Progenitor cell of endocrine pancreas (in vitro differentiated cells): ENCODE data around the gene KRTAP1-4. TPM values are rescaled to one million over a fixed set of nuclear protein-coding genes. Genes with fewer than 3 reads are reported as not detected.
"Not testable (repeated sequence)": the region's sequence is repeated elsewhere in the genome, so short reads cannot be mapped to it uniquely, and the experiment has no call there.

Experiments
- DNase-seq: peaks from one replicate; pipeline ENCODE4 v3.0.0; 2021; ENCODE audit warnings: low spot score; ENCODE audit not compliant: unreplicated experiment
- H3K27ac Mint-ChIP-seq: 2 replicates; pipeline ENCODE4 v1.8.0; 2021; ENCODE audit warnings: mild to moderate bottlenecking, moderate library complexity, mixed read lengths
- H3K27me3 Mint-ChIP-seq: 2 replicates; pipeline ENCODE4 v1.8.0; 2021; ENCODE audit warnings: mixed read lengths
- H3K36me3 Mint-ChIP-seq: 2 replicates; pipeline ENCODE4 v1.8.0; 2022; ENCODE audit warnings: mixed read lengths; ENCODE audit not compliant: insufficient read depth
- H3K4me1 Mint-ChIP-seq: 2 replicates; pipeline ENCODE4 v1.8.0; 2021; ENCODE audit warnings: low read depth, mixed read lengths
- H3K4me3 Mint-ChIP-seq: 2 replicates; pipeline ENCODE4 v1.8.0; 2021; ENCODE audit warnings: low read depth, mild to moderate bottlenecking, moderate library complexity, mixed read lengths
- H3K9me3 Mint-ChIP-seq: 2 replicates; pipeline ENCODE4 v1.8.0; 2021; ENCODE audit warnings: low read depth, mixed read lengths
- total RNA-seq: library from RNA; stranded (reverse); gene quantifications from 2 replicates; pipeline ENCODE4 v1.2.1, GENCODE V29; 2021
- TF ChIP-seq, protein P1 (sequence below): fragments of 200-600 bp; sonication (generic); IDR thresholded peaks from one replicate; pipeline ENCODE4 v1.5.0; 2021; ENCODE audit warnings: antibody characterized with exemption, mild to moderate bottlenecking; ENCODE audit not compliant: unreplicated experiment

KRTAP1-4 gene
- total RNA-seq, 1 donor from 2014 or later, result not detected

DNA sequence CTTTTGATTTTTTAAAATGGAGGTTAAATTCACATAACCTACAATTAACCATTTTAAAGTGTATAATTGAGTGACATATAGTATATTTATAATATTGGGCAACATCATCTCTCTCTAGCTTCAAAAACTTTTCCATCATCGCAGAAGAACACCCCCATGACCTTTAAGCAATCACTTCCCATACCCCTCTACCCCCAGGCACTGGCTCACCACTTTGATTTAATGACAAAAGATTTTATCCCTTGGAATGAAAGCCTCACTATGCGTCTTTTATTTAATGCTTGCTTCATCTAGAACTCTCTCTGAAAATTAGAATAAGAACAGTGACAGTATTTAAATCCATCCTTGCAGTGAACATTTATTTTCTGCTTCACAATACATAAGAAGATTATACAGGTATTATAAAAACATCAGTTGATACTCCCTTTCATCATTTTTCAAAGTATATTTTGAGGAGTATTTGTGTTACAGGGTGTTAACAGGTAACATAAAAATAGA, 7.9 kb upstream of the KRTAP1-4 start:
- no peak for DNase-seq

DNA sequence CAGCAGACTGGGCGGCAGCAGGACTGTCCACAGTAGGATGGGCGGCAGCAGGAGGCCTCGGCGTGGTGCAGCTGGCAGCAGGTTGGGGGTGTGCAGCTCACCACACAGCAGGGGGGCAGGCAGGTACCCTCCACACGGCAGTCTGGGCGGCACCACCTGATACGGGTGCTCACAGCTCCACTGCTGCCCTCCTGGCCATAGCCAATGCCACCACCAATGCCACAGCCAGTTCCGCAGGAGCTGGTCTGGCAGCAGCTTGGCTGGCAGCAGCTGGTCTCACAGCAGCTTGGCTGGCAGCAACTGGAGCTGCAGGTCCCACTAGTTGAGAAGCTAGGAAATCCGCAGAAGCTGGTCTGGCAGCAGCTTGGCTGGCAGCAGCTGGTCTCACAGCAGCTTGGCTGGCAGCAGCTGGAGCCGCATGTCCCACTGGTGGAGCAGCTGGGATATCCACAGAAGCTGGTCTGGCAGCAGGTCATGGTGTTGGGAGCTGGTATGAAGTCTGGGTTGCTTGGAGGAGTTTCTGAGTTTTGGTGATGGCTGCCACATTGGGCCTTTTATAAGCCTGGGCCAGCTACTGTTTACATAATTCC, 4.4 kb upstream of the KRTAP1-4 start, which contains the start of gene KRTAP1-3:
KRTAP1-3 (minus strand) TSS at position 529 of the 590 bp plus-strand sequence; CDS start at position 476, 53 bp downstream.
- H3K27ac Mint-ChIP-seq, H3K27me3 Mint-ChIP-seq, H3K9me3 Mint-ChIP-seq, H3K4me1 Mint-ChIP-seq, DNase-seq, H3K36me3 Mint-ChIP-seq, H3K4me3 Mint-ChIP-seq: not testable (repeated sequence)

More for the DNA sequence above, 7.9 kb upstream of the KRTAP1-4 start:
- H3K27ac Mint-ChIP-seq, result no peak overlapping the region
- no peaks in the 10 kb centered on the region for H3K27me3 Mint-ChIP-seq
- peaks cover 3% of the 10 kb centered on the region for H3K4me1 Mint-ChIP-seq
- H3K36me3 Mint-ChIP-seq, result no peaks in the 10 kb centered on the region
- H3K4me3 Mint-ChIP-seq, result no peak overlapping the region
- TF ChIP-seq, protein P1, sequence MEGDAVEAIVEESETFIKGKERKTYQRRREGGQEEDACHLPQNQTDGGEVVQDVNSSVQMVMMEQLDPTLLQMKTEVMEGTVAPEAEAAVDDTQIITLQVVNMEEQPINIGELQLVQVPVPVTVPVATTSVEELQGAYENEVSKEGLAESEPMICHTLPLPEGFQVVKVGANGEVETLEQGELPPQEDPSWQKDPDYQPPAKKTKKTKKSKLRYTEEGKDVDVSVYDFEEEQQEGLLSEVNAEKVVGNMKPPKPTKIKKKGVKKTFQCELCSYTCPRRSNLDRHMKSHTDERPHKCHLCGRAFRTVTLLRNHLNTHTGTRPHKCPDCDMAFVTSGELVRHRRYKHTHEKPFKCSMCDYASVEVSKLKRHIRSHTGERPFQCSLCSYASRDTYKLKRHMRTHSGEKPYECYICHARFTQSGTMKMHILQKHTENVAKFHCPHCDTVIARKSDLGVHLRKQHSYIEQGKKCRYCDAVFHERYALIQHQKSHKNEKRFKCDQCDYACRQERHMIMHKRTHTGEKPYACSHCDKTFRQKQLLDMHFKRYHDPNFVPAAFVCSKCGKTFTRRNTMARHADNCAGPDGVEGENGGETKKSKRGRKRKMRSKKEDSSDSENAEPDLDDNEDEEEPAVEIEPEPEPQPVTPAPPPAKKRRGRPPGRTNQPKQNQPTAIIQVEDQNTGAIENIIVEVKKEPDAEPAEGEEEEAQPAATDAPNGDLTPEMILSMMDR, result no peak
- peaks cover 8% of the 10 kb centered on the region for H3K9me3 Mint-ChIP-seq

DNA sequence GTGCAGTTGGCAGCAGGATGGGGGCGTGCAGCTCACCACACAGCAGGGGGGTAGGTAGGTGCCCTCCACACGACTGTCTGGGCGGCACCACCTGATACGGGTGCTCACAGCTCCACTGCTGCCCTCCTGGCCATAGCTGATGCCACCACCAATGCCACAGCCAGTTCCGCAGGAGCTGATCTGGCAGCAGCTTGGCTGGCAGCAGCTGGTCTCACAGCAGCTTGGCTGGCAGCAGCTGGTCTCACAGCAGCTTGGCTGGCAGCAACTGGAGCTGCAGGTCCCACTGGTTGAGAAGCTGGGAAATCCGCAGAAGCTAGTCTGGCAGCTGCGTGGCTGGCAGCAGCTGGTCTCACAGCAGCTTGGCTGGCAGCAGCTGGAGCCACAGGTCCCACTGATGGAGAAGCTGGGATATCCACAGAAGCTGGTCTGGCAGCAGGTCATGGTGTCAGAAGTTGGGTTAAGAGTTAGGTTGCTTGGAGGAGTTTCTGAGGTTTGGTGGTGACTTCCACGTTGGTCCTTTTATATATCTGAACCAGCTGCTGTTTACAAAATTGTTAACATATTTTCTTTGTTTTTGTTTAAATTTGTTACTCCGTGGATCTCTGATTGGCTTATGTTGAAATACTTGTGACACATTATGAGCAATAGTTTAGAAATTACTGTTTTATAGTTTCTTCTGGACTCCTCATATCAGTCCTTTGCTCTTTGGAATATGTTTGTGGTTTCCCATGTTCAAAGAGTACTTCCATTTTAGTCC, 3.1 kb downstream of the KRTAP1-4 start, which contains the start of gene KRTAP1-5:
KRTAP1-5 (minus strand) TSS at position 494 of the 757 bp plus-strand sequence; CDS start at position 441, 53 bp downstream.
- Mint-ChIP-seq H3K4me3 (no peak within 1 kb of the TSS), H3K27ac (no peak within 1 kb of the TSS), H3K9me3 (no peaks in the 10 kb centered on the region), H3K4me1 (no peaks in the 10 kb centered on the region), H3K36me3 (no peaks in the 10 kb centered on the region), H3K27me3 (peaks cover 5% of the 10 kb centered on the region)
- TF ChIP-seq, protein P1, result no peak
- no peak for DNase-seq

DNA sequence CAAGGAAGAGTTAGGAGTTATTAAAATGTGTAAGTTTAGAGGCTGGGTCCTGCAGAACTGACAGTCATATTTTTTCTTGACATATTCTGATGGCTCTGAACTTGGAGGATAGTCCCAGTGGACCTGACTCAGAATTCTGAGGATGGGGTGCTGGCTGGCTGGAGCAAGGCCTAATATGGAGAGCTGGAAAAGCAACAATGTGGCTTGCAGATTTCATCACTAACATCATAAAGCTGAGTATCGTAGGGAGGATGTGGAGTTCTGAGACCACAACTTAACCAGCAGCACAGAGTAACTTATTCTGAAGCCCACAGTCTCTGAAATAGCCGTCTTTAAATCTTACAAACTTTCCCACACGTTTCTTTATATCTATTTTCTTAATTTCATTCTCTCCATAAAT, 5.3 kb downstream of the KRTAP1-4 start:
- peaks cover 5% of the 10 kb centered on the region for H3K27me3 Mint-ChIP-seq
- DNase-seq, result no peak
- no peaks in the 10 kb centered on the region for H3K4me1 Mint-ChIP-seq
- H3K36me3 Mint-ChIP-seq, result no peaks in the 10 kb centered on the region
- TF ChIP-seq, protein P1, result no peak
- no peak overlapping the region for H3K27ac Mint-ChIP-seq
- no peak overlapping the region for H3K4me3 Mint-ChIP-seq
- peaks cover 2% of the 10 kb centered on the region for H3K9me3 Mint-ChIP-seq

DNA sequence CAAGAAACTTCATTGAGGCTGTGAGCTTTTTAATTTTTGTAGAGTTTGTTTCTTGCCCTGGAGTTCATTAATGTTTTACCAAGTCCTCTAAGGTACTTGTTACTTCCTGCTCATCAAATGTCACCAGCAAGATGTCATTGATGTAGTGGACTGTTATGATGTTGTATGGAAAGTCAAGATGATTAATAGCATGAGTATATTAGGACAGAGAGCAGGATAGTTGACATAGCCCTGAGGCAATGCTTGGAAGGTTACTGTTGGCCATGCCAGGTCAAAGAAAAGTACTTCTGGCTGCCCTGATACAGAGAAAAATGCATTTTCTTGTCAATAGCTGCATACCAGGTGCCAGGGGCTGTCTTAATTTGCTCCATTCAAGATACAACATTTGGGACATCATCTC, 9.7 kb downstream of the KRTAP1-4 start:
- H3K4me3 Mint-ChIP-seq, result no peak overlapping the region

More for the DNA sequence above, 9.7 kb downstream of the KRTAP1-4 start:
- Mint-ChIP-seq H3K27ac (no peak overlapping the region), H3K27me3 (peaks cover 4% of the 10 kb centered on the region), H3K36me3 (no peaks in the 10 kb centered on the region), H3K9me3 (peaks cover 2% of the 10 kb centered on the region), H3K4me1 (peaks cover 4% of the 10 kb centered on the region)
- DNase-seq, result no peak
- TF ChIP-seq, protein P1, result no peak
